ENCODE data around the gene CD52.

- TF ChIP-seq, protein P1, sequence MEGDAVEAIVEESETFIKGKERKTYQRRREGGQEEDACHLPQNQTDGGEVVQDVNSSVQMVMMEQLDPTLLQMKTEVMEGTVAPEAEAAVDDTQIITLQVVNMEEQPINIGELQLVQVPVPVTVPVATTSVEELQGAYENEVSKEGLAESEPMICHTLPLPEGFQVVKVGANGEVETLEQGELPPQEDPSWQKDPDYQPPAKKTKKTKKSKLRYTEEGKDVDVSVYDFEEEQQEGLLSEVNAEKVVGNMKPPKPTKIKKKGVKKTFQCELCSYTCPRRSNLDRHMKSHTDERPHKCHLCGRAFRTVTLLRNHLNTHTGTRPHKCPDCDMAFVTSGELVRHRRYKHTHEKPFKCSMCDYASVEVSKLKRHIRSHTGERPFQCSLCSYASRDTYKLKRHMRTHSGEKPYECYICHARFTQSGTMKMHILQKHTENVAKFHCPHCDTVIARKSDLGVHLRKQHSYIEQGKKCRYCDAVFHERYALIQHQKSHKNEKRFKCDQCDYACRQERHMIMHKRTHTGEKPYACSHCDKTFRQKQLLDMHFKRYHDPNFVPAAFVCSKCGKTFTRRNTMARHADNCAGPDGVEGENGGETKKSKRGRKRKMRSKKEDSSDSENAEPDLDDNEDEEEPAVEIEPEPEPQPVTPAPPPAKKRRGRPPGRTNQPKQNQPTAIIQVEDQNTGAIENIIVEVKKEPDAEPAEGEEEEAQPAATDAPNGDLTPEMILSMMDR (IDR thresholded peaks at IDR 0.05): no peak
- TF ChIP-seq EP300 (IDR thresholded peaks at IDR 0.05) (no peak), POLR2A (IDR thresholded peaks at IDR 0.05) (no peak)
Measured at GRCh38 chr1:26317146-26317545, 612 bp upstream of the CD52 start.
